ENCODE measurements around the gene ZNF625.

Gene ZNF625

GRCh38 chr19:12159773-12160414, 3.4 kb upstream of the ZNF625 start:
- ChIA-PET CTCF (no interaction called here), POLR2A (ENCODE audit: low non-redundant PET) (interaction anchor here (0.6 kb wide), 1 partner anchor 11 kb away, joined by 9 read pairs; no protein-coding TSS in a partner anchor)
- DNase-seq (ENCODE audit: low spot score): no peak
- TF ChIP-seq CTCF (conservative IDR thresholded peaks at IDR 0.05; ENCODE audit: low read depth): no peak
- H3K27ac ChIP-seq: no peak overlapping the region

- DNase-seq (ENCODE audit: low spot score): no peak
- H3K27ac ChIP-seq: peak overlapping the region; percentile 81
- TF ChIP-seq CTCF (conservative IDR thresholded peaks at IDR 0.05; ENCODE audit: low read depth): no peak
- ChIA-PET POLR2A (ENCODE audit: low non-redundant PET) (no interaction called here), CTCF (interaction anchor here (1.0 kb wide), 1 partner anchor 96 kb away, joined by 3 read pairs; no protein-coding TSS in a partner anchor)
Observed at GRCh38 chr19:12155324-12155860, 1.1 kb downstream of the ZNF625 start.

GRCh38 chr19:12145348-12145747, 11.2 kb downstream of the ZNF625 start:
- CTCF ChIA-PET: interaction anchor here (0.6 kb wide), 1 partner anchor 662 kb away, joined by 3 read pairs; no protein-coding TSS in a partner anchor
- no peak overlapping the region for H3K27ac ChIP-seq
- no peak for TF ChIP-seq CTCF (conservative IDR thresholded peaks at IDR 0.05; ENCODE audit: low read depth)
- no peak for DNase-seq (ENCODE audit: low spot score)
- POLR2A ChIA-PET (ENCODE audit: low non-redundant PET): no interaction called here

- ChIA-PET POLR2A (ENCODE audit: low non-redundant PET) (no interaction called here), CTCF (interaction anchor here (0.5 to 3.0 kb wide), 13 partner anchors 9 to 697 kb away, joined by 3 to 22 read pairs (median 3); partner anchors contain the start of genes ZNF799 and ZNF878)
- DNase-seq (ENCODE audit: low spot score): no peak
- peak; percentile 47; the same call in 1 of the 2 replicates for TF ChIP-seq CTCF (conservative IDR thresholded peaks at IDR 0.05; ENCODE audit: low read depth)
- H3K27ac ChIP-seq: peak overlapping the region; percentile 86
Observed at GRCh38 chr19:12141405-12141736, 15.2 kb downstream of the ZNF625 start.

- H3K27ac ChIP-seq: peak overlapping the region; percentile 86
- TF ChIP-seq CTCF (conservative IDR thresholded peaks at IDR 0.05; ENCODE audit: low read depth): peak; percentile 88
- POLR2A ChIA-PET (ENCODE audit: low non-redundant PET): no interaction called here
- CTCF ChIA-PET: interaction anchor here (0.5 to 3.0 kb wide), 18 partner anchors 9 to 698 kb away, joined by 3 to 22 read pairs (median 3); partner anchors contain the start of genes ZNF799 and ZNF878
- DNase-seq (ENCODE audit: low spot score): peak; percentile 77
Observed at GRCh38 chr19:12140545-12141404, 15.8 kb downstream of the ZNF625 start.

- peak within 1 kb of the TSS; percentile 86 for H3K27ac ChIP-seq
- POLR2A ChIA-PET (ENCODE audit: low non-redundant PET): no interaction called here
- CTCF ChIA-PET: interaction anchor here (0.6 to 3.0 kb wide), 7 partner anchors 80 to 427 kb away, joined by 3 to 22 read pairs (median 3); no protein-coding TSS in a partner anchor
- DNase-seq (ENCODE audit: low spot score): peak; percentile 98
- TF ChIP-seq CTCF (conservative IDR thresholded peaks at IDR 0.05; ENCODE audit: low read depth): no peak
Observed at GRCh38 chr19:12139885-12140544, 16.5 kb downstream of the ZNF625 start, which contains the start of gene ZNF20. TSS of gene ZNF20 (minus strand) at chr19:12140350. CDS start at chr19:12140182, 168 bp downstream.
